ENCODE data around the gene SAP30.

DNA sequence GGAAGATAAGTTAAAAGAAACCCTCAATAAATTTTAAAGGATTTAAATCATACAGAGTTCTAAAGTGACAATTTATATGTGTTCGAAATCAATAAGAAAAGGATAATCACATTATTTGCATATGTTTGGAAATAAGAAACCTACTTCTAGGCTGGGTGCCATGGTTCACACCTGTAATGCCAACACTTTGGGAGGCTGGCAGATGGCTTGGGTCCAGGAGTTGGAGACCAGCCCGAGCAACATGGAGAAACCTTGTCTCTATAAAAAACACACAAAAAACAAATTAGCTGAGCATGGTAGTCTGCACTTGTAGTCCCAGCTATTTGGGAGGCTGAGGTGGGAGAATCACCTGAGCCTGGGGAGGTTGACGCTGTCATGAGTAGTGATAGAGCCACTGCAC is 8.1 kb upstream of the SAP30 start:
- TF ChIP-seq TAF1 (IDR thresholded peaks at IDR 0.05; ENCODE audit: low read depth) (no peak), CTCF (IDR thresholded peaks at IDR 0.05; ENCODE audit: poor library complexity, severe bottlenecking) (no peak), POLR2AphosphoS5 (IDR thresholded peaks at IDR 0.05) (no peak), EZH2 (IDR thresholded peaks at IDR 0.05; ENCODE audit: borderline replicate concordance, insufficient read depth, low read length, poor library complexity, severe bottlenecking) (no peak)

Data from neural cell (in vitro differentiated cells).